Activated T-helper 1 cell treated with anti-CD3 and anti-CD28 coated beads, Interleukin-2, amount 50 U/mL, for 16 hours (primary cell): Measurements from ENCODE around the gene TARS1.

Experiments
- DNase-seq, 2 donors: peaks; one replicate each; pipeline ENCODE4 v3.0.0-alpha.2; 2020; ENCODE audit warnings: low read depth in 1 of 2, low spot score in 1 of 2

Gene TARS1

GRCh38 chr5:33438996-33439395, 1.8 kb upstream of the TARS1 start:
- DNase-seq, result no peak

GRCh38 chr5:33439905-33440481, 772 bp upstream of the TARS1 start:
- no peak for DNase-seq

GRCh38 chr5:33441241-33442177, 744 bp downstream of the TARS1 start:
- peak in 1 of 2 donors; percentile 5 for DNase-seq

- DNase-seq, result no peak
These were observed 3.8 kb downstream of the TARS1 start for GRCh38 chr5:33444542-33444941.

- DNase-seq, result no peak
These were observed 5.0 kb downstream of the TARS1 start for GRCh38 chr5:33445798-33446197.

GRCh38 chr5:33448118-33448517, 7.4 kb downstream of the TARS1 start:
- no peak for DNase-seq

GRCh38 chr5:33457126-33457525, 16.4 kb downstream of the TARS1 start:
- DNase-seq, result no peak

GRCh38 chr5:33457817-33458216, 17.1 kb downstream of the TARS1 start:
- no peak for DNase-seq

GRCh38 chr5:33460210-33460609, 19.4 kb downstream of the TARS1 start:
- DNase-seq, result no peak

GRCh38 chr5:33462456-33462855, 21.7 kb downstream of the TARS1 start:
- no peak for DNase-seq

- DNase-seq, result no peak
These were observed 24.4 kb downstream of the TARS1 start for GRCh38 chr5:33465120-33465519.

GRCh38 chr5:33468775-33469435, 28.1 kb downstream of the TARS1 start:
- no peak for DNase-seq

- no peak for DNase-seq
These were observed 29.8 kb downstream of the TARS1 start for GRCh38 chr5:33470544-33470943.

- no peak for DNase-seq
These were observed 32.1 kb downstream of the TARS1 start for GRCh38 chr5:33472805-33473409.

- no peak for DNase-seq
These were observed 33.2 kb downstream of the TARS1 start for GRCh38 chr5:33474004-33474403.

- no peak for DNase-seq
These were observed 34.2 kb downstream of the TARS1 start for GRCh38 chr5:33474931-33475499.

GRCh38 chr5:33475706-33476105, 34.9 kb downstream of the TARS1 start:
- DNase-seq, result no peak

- DNase-seq, result no peak
These were observed 36.2 kb downstream of the TARS1 start for GRCh38 chr5:33476992-33477391.

- no peak for DNase-seq
These were observed 37.1 kb downstream of the TARS1 start for GRCh38 chr5:33477816-33478215.

- no peak for DNase-seq
These were observed 38.5 kb downstream of the TARS1 start for GRCh38 chr5:33479311-33479710.

GRCh38 chr5:33480876-33481275, 40.1 kb downstream of the TARS1 start:
- DNase-seq, result no peak
